Naive thymus-derived CD4-positive, alpha-beta T cell (primary cell): ENCODE results near the gene GFI1B. TPM values are rescaled to one million over a fixed set of nuclear protein-coding genes. Genes with fewer than 3 reads are reported as not detected.
A peak's percentile ranks its signal among the peaks of the same experiment; 100 is the strongest.

Experiments
- ATAC-seq: fragments of 150-1000 bp; cut with Tn5 transposase; 2 replicates; pipeline ENCODE4 v1.10.0; 2021; ENCODE audit warnings: mild to moderate bottlenecking, moderate library complexity
- CTCF ChIA-PET: fragments of 350-600 bp; sonication (Branson Sonifier 250); formaldehyde crosslinking; loops from one replicate; lab custom pipeline; 2021; ENCODE audit warnings: antibody characterized with exemption; lab: Charles Lee
- POLR2A ChIA-PET: fragments of 350-600 bp; sonication (Branson Sonifier 250); formaldehyde crosslinking; loops from one replicate; lab custom pipeline; 2021; ENCODE audit warnings: antibody characterized with exemption, inconsistent platforms; lab: Charles Lee
- DNase-seq, 9 donors: peaks; one replicate each; pipeline versions ENCODE4 v3.0.0 to v3.0.0-alpha.2; 2020 to 2022; ENCODE audit warnings: mixed read lengths in 1 of 9
- H3K27ac ChIP-seq: one replicate; pipeline ENCODE4 v1.7.0; 2013; ENCODE audit warnings: mild to moderate bottlenecking, low read depth, low read length, moderate library complexity
- H3K27me3 ChIP-seq, 2 donors: one replicate each; pipeline ENCODE4 v1.7.0; 2013; ENCODE audit warnings: low read length in 2 of 2, mild to moderate bottlenecking in 2 of 2, moderate library complexity in 2 of 2; ENCODE audit not compliant: control insufficient read depth in 2 of 2, insufficient read depth in 2 of 2
- H3K36me3 ChIP-seq, 3 experiments: 1 replicate in 2 of 3; 2 replicates in 1 of 3; pipeline ENCODE4 v1.7.0; 2013; ENCODE audit warnings: low read length in 3 of 3, mild to moderate bottlenecking in 3 of 3, moderate library complexity in 1 of 3; ENCODE audit not compliant: insufficient read depth in 3 of 3, control insufficient read depth in 2 of 3
- H3K4me1 ChIP-seq, 2 donors: one replicate each; pipeline ENCODE4 v1.7.0; 2013; ENCODE audit warnings: low read length in 2 of 2, mild to moderate bottlenecking in 2 of 2, moderate library complexity in 1 of 2; ENCODE audit not compliant: control insufficient read depth in 2 of 2, insufficient read depth in 2 of 2
- H3K4me3 ChIP-seq: 2 replicates; pipeline ENCODE4 v1.7.0; 2013; ENCODE audit warnings: mild to moderate bottlenecking, low read length
- H3K9me3 ChIP-seq, 3 experiments: 1 replicate in 2 of 3; 2 replicates in 1 of 3; pipeline ENCODE4 v1.7.0; 2013; ENCODE audit warnings: low read length in 3 of 3; ENCODE audit not compliant: control insufficient read depth in 2 of 3
- H3K27ac Mint-ChIP-seq, 9 donors: one replicate each; pipeline ENCODE4 v1.8.0; 2020 to 2022; ENCODE audit warnings: mixed read lengths in 9 of 9, mild to moderate bottlenecking in 8 of 9, moderate library complexity in 5 of 9, inconsistent platforms in 2 of 9
- H3K27me3 Mint-ChIP-seq, 5 donors: one replicate each; pipeline ENCODE4 v1.8.0; 2021 to 2022; ENCODE audit warnings: mixed read lengths in 5 of 5, mild to moderate bottlenecking in 1 of 5
- H3K36me3 Mint-ChIP-seq, 5 donors: one replicate each; pipeline ENCODE4 v1.8.0; 2020 to 2022; ENCODE audit warnings: mixed read lengths in 5 of 5, mild to moderate bottlenecking in 3 of 5, inconsistent platforms in 1 of 5
- H3K4me1 Mint-ChIP-seq, 7 donors: one replicate each; pipeline ENCODE4 v1.8.0; 2020 to 2022; ENCODE audit warnings: mixed read lengths in 7 of 7, mild to moderate bottlenecking in 3 of 7, inconsistent platforms in 1 of 7
- H3K4me3 Mint-ChIP-seq, 10 donors: one replicate each; pipeline ENCODE4 v1.8.0; 2020 to 2022; ENCODE audit warnings: mild to moderate bottlenecking in 10 of 10, mixed read lengths in 10 of 10, moderate library complexity in 6 of 10, inconsistent platforms in 2 of 10
- H3K9me3 Mint-ChIP-seq, 11 donors: one replicate each; pipeline ENCODE4 v1.8.0; 2020 to 2022; ENCODE audit warnings: mixed read lengths in 11 of 11, mild to moderate bottlenecking in 4 of 11, inconsistent platforms in 1 of 11, moderate library complexity in 1 of 11
- intact Hi-C, 2 donors: fragments of 100-400 bp; cut with micrococcal nuclease; formaldehyde crosslinking; loops; one replicate each; pipeline ENCODE4 v1.15.1; 2023
- polyA plus RNA-seq, 2 donors: library from polyadenylated mRNA; unstranded; fragments of 300-500 nt; fragmentation: Illumina TruSeq; gene quantifications; one replicate each; pipeline ENCODE4 v1.2.3, GENCODE V29; 2021
- total RNA-seq, 6 experiments: library from RNA in 5 of 6; stranded (reverse) in 5 of 6; gene quantifications; 1 replicate in 5 of 6; 2 replicates in 1 of 6; pipeline ENCODE4 v1.2.3 and lab custom pipeline; 2021 to 2026

Gene GFI1B
- total and polyA plus RNA-seq, 7 experiments from 2014 or later: 0.21 to 2.7 TPM; not detected in 5

- H3K36me3 ChIP-seq: no peaks in the 10 kb centered on the region
- H3K36me3 Mint-ChIP-seq: peaks cover 0 to 4% (median 0%) of the 10 kb centered on the region in 5 donors
- peaks cover 22 to 43% (median 32%) of the 10 kb centered on the region in 5 donors for H3K27me3 Mint-ChIP-seq
- H3K27ac Mint-ChIP-seq: no peak overlapping the region
- DNase-seq: no peak
- no peak for ATAC-seq
- H3K4me3 ChIP-seq: no peak overlapping the region
- no peaks in the 10 kb centered on the region for H3K27me3 ChIP-seq
- no peak overlapping the region for H3K4me3 Mint-ChIP-seq
- no peak overlapping the region for H3K27ac ChIP-seq
- no peaks in the 10 kb centered on the region for H3K4me1 ChIP-seq
- H3K4me1 Mint-ChIP-seq: peaks cover 0 to 2% (median 0%) of the 10 kb centered on the region in 7 donors
- intact Hi-C loops: no loop called here
- H3K9me3 Mint-ChIP-seq: peaks cover 0 to 25% (median 7%) of the 10 kb centered on the region in 11 donors
- POLR2A ChIA-PET: no interaction called here
- no peaks in the 10 kb centered on the region for H3K9me3 ChIP-seq
- CTCF ChIA-PET: interaction anchor here (1.6 kb wide), 1 partner anchor 12 kb away, joined by 5 read pairs; no protein-coding TSS in a partner anchor
Measured at GRCh38 chr9:133009906-133010582, 31.6 kb downstream of the GFI1B start.

GRCh38 chr9:133014696-133015095 is 36.2 kb downstream of the GFI1B start:
- no peak overlapping the region for H3K4me3 Mint-ChIP-seq
- Histone ChIP-seq H3K4me3 (no peak overlapping the region), H3K36me3 (no peaks in the 10 kb centered on the region), H3K27me3 (no peaks in the 10 kb centered on the region), H3K27ac (no peak overlapping the region), H3K4me1 (no peaks in the 10 kb centered on the region), H3K9me3 (no peaks in the 10 kb centered on the region)
- H3K4me1 Mint-ChIP-seq: no peaks in the 10 kb centered on the region
- ATAC-seq (no peak), DNase-seq (no peak)
- H3K27me3 Mint-ChIP-seq: peaks cover 8 to 34% (median 17%) of the 10 kb centered on the region in 5 donors
- H3K9me3 Mint-ChIP-seq: peaks cover 0 to 36% (median 15%) of the 10 kb centered on the region in 11 donors
- intact Hi-C loops: no loop called here
- POLR2A ChIA-PET: no interaction called here
- H3K36me3 Mint-ChIP-seq: peaks cover 0 to 6% (median 0%) of the 10 kb centered on the region in 5 donors
- CTCF ChIA-PET: no interaction called here
- H3K27ac Mint-ChIP-seq: peak overlapping the region in 1 of 9 donors; percentile 64

GRCh38 chr9:133023117-133023890 is 44.8 kb downstream of the GFI1B start:
- DNase-seq (peak in 5 of 9 donors; percentile 11 to 55 (median 14)), ATAC-seq (no peak)
- no peak overlapping the region for H3K27ac ChIP-seq
- Mint-ChIP-seq H3K9me3 (no peaks in the 10 kb centered on the region), H3K4me3 (peak overlapping the region in 1 of 10 donors; percentile 66), H3K27ac (peak overlapping the region in 1 of 9 donors; percentile 49), H3K36me3 (peaks cover 0 to 5% (median 0%) of the 10 kb centered on the region in 5 donors), H3K27me3 (no peaks in the 10 kb centered on the region), H3K4me1 (peaks cover 0 to 27% (median 19%) of the 10 kb centered on the region in 7 donors)
- H3K36me3 ChIP-seq: no peaks in the 10 kb centered on the region
- H3K4me1 ChIP-seq: peaks cover 0 to 8% of the 10 kb centered on the region in 2 donors
- H3K27me3 ChIP-seq: no peaks in the 10 kb centered on the region
- CTCF ChIA-PET: interaction anchor here (0.7 to 2.6 kb wide), 7 partner anchors 10 to 146 kb away, joined by 3 to 14 read pairs (median 4); no protein-coding TSS in a partner anchor
- intact Hi-C loops: loop anchor here in 1 of 2 donors (5.0 kb wide), 1 partner anchor 46 kb away; the partner anchor contains the start of gene GFI1B
- no peaks in the 10 kb centered on the region for H3K9me3 ChIP-seq
- no peak overlapping the region for H3K4me3 ChIP-seq
- POLR2A ChIA-PET: no interaction called here

GRCh38 chr9:133026426-133026825 is 47.9 kb downstream of the GFI1B start:
- peak overlapping the region in 1 of 10 donors; percentile 41 for H3K4me3 Mint-ChIP-seq
- peaks cover 9 to 10% of the 10 kb centered on the region in 2 donors for H3K4me1 ChIP-seq
- H3K27ac ChIP-seq: no peak overlapping the region
- intact Hi-C loops: no loop called here
- ATAC-seq: no peak
- peaks cover 0 to 7% (median 0%) of the 10 kb centered on the region in 5 donors for H3K36me3 Mint-ChIP-seq
- DNase-seq: no peak
- no peaks in the 10 kb centered on the region for H3K9me3 Mint-ChIP-seq
- peak overlapping the region in 2 of 9 donors; percentile 38 to 41 for H3K27ac Mint-ChIP-seq
- ChIA-PET CTCF (interaction anchor here (0.6 kb wide), 1 partner anchor 123 kb away, joined by 3 read pairs; no protein-coding TSS in a partner anchor), POLR2A (interaction anchor here (1.0 to 1.2 kb wide), 2 partner anchors 106 to 110 kb away, joined by 3 read pairs; no protein-coding TSS in a partner anchor)
- H3K9me3 ChIP-seq: no peaks in the 10 kb centered on the region
- peaks cover 0 to 5% (median 0%) of the 10 kb centered on the region in 3 experiments for H3K36me3 ChIP-seq
- no peaks in the 10 kb centered on the region for H3K27me3 Mint-ChIP-seq
- H3K27me3 ChIP-seq: no peaks in the 10 kb centered on the region
- peaks cover 7 to 49% (median 41%) of the 10 kb centered on the region in 7 donors for H3K4me1 Mint-ChIP-seq
- H3K4me3 ChIP-seq: no peak overlapping the region

- Mint-ChIP-seq H3K27me3 (no peaks in the 10 kb centered on the region), H3K36me3 (peaks cover 0 to 11% (median 0%) of the 10 kb centered on the region in 5 donors), H3K4me3 (peak overlapping the region in 2 of 10 donors; percentile 4 to 64), H3K4me1 (peaks cover 14 to 56% (median 47%) of the 10 kb centered on the region in 7 donors), H3K27ac (peak overlapping the region in 4 of 9 donors; percentile 2 to 92 (median 42)), H3K9me3 (no peaks in the 10 kb centered on the region)
- ATAC-seq (no peak), DNase-seq (no peak)
- H3K27ac ChIP-seq: no peak overlapping the region
- no peaks in the 10 kb centered on the region for H3K9me3 ChIP-seq
- H3K27me3 ChIP-seq: no peaks in the 10 kb centered on the region
- CTCF ChIA-PET: no interaction called here
- intact Hi-C loops: no loop called here
- no peak overlapping the region for H3K4me3 ChIP-seq
- H3K4me1 ChIP-seq: peaks cover 13 to 16% of the 10 kb centered on the region in 2 donors
- POLR2A ChIA-PET: interaction anchor here (1.0 kb wide), 1 partner anchor 106 kb away, joined by 3 read pairs; no protein-coding TSS in a partner anchor
- peaks cover 0 to 5% (median 0%) of the 10 kb centered on the region in 3 experiments for H3K36me3 ChIP-seq
Measured at GRCh38 chr9:133027134-133027533, 48.6 kb downstream of the GFI1B start.

GRCh38 chr9:133028221-133028620 is 49.7 kb downstream of the GFI1B start:
- POLR2A ChIA-PET: interaction anchor here (1.1 kb wide), 1 partner anchor 674 kb away, joined by 3 read pairs; no protein-coding TSS in a partner anchor
- no peak for ATAC-seq

More at GRCh38 chr9:133028221-133028620, 49.7 kb downstream of the GFI1B start:
- H3K27ac Mint-ChIP-seq: peak overlapping the region in 5 of 9 donors; percentile 2 to 62 (median 36)
- H3K4me1 ChIP-seq: peaks cover 13 to 21% of the 10 kb centered on the region in 2 donors
- no peaks in the 10 kb centered on the region for H3K9me3 ChIP-seq
- peaks cover 0 to 11% (median 0%) of the 10 kb centered on the region in 5 donors for H3K36me3 Mint-ChIP-seq
- DNase-seq: no peak
- H3K4me1 Mint-ChIP-seq: peaks cover 24 to 62% (median 51%) of the 10 kb centered on the region in 7 donors
- H3K9me3 Mint-ChIP-seq: no peaks in the 10 kb centered on the region
- H3K36me3 ChIP-seq: peaks cover 0 to 5% (median 0%) of the 10 kb centered on the region in 3 experiments
- H3K4me3 ChIP-seq: no peak overlapping the region
- intact Hi-C loops: no loop called here
- CTCF ChIA-PET: no interaction called here
- peak overlapping the region; percentile 13 to 100 (median 80) for H3K4me3 Mint-ChIP-seq
- no peaks in the 10 kb centered on the region for H3K27me3 Mint-ChIP-seq
- H3K27me3 ChIP-seq: no peaks in the 10 kb centered on the region
- no peak overlapping the region for H3K27ac ChIP-seq
